Measurements from ENCODE around the gene CSNK2B. TPM values are rescaled to one million over a fixed set of nuclear protein-coding genes. Genes with fewer than 3 reads are reported as not detected.
A peak's percentile ranks its signal among the peaks of the same experiment; 100 is the strongest.

Gene CSNK2B
- total and polyA plus RNA-seq, 10 of the 15 experiments (the other 5 are each of a cell fraction or from before 2014, with no cell fraction given), result 56.3 to 405 (median 286) TPM

GRCh38 chr6:31652925-31653724, 12.8 kb upstream of the CSNK2B start (continued):
- TF ChIP-seq SIN3A (IDR thresholded peaks at IDR 0.05; ENCODE audit: low read depth, low read length), result no peak; the same call in 1 of the 2 replicates
- TF ChIP-seq BCLAF1 (IDR thresholded peaks at IDR 0.05), result no peak
- no peak for TF ChIP-seq MYC (IDR thresholded peaks at IDR 0.05; ENCODE audit: insufficient read depth, insufficient read length, insufficient replicate concordance, low read length, severe bottlenecking)
- TF ChIP-seq NR2C1 (IDR thresholded peaks at IDR 0.05), result peak; percentile 79; the same call in 1 of the 2 replicates
- TF ChIP-seq TAF1 (IDR thresholded peaks at IDR 0.05; ENCODE audit: borderline replicate concordance, low read depth, low read length), result peak; percentile 68; the same call in 1 of the 2 replicates
- TF ChIP-seq KLF5 (IDR thresholded peaks at IDR 0.05; ENCODE audit: partially characterized antibody), result peak; percentile 47
- TF ChIP-seq NFIC (IDR thresholded peaks at IDR 0.05; ENCODE audit: low read depth, low read length), result peak; percentile 74; the same call in 1 of the 2 replicates
- peak; percentile 36 for TF ChIP-seq NBN (IDR thresholded peaks at IDR 0.05)
- 0 out of 4 replicates have a peak, but pooled peaks of 1 of the 2 experiments have one; percentile 20 for TF ChIP-seq ETV6 (conservative IDR thresholded peaks at IDR 0.05 in 1 of 2, IDR thresholded peaks at IDR 0.05 in 1 of 2; ENCODE audit: borderline replicate concordance in 1 of 2, low read depth in 1 of 2)
- TF ChIP-seq BHLHE40 (IDR thresholded peaks at IDR 0.05; ENCODE audit: borderline replicate concordance in 1 of 2, low read depth in 2 of 2, low read length in 1 of 2), result peak; percentile 86
- TF ChIP-seq TCF7 (IDR thresholded peaks at IDR 0.05; ENCODE audit: borderline replicate concordance), result peak; percentile 39; the same call in 1 of the 2 replicates
- TF ChIP-seq FOXM1 (IDR thresholded peaks at IDR 0.05; ENCODE audit: low read depth, low read length), result peak; percentile 52; the same call in 1 of the 2 replicates
- TF ChIP-seq YY1 (IDR thresholded peaks at IDR 0.05; ENCODE audit: low read depth, low read length), result peak; percentile 7; the same call in 1 of the 2 replicates
